KMS-11 (cell line): ENCODE data around the gene CENPVL1.
"Not testable (repeated sequence)": the region's sequence is repeated elsewhere in the genome, so short reads cannot be mapped to it uniquely, and the experiment has no call there.

Source experiments
- H2AFZ ChIP-seq: fragments of 200-600 bp; sonication (generic); 2 replicates; pipeline ENCODE4 v1.6.1; 2016; ENCODE audit warnings: antibody characterized with exemption, mixed run types, low read depth
- H3K27ac ChIP-seq: fragments of 200-600 bp; sonication (generic); 2 replicates; pipeline ENCODE4 v1.6.1; 2016; ENCODE audit warnings: mild to moderate bottlenecking, mixed run types
- H3K27me3 ChIP-seq: fragments of 200-600 bp; sonication (generic); 2 replicates; pipeline ENCODE4 v1.6.1; 2017; ENCODE audit warnings: mild to moderate bottlenecking, low read depth, mixed run types, moderate library complexity; ENCODE audit not compliant: insufficient read depth
- H3K36me3 ChIP-seq: fragments of 200-600 bp; sonication (generic); 2 replicates; pipeline ENCODE4 v1.6.1; 2017; ENCODE audit warnings: mild to moderate bottlenecking, mixed run types; ENCODE audit not compliant: insufficient read depth
- H3K4me1 ChIP-seq: fragments of 200-600 bp; sonication (generic); 2 replicates; pipeline ENCODE4 v1.6.1; 2016; ENCODE audit warnings: mild to moderate bottlenecking, low read depth, mixed run types; ENCODE audit not compliant: poor library complexity, severe bottlenecking
- H3K4me2 ChIP-seq: fragments of 200-600 bp; sonication (generic); 2 replicates; pipeline ENCODE4 v1.7.0; 2016; ENCODE audit warnings: mild to moderate bottlenecking, mixed run types
- H3K4me3 ChIP-seq: fragments of 200-600 bp; sonication (generic); IDR thresholded peaks from 2 replicates; pipeline ENCODE4 v1.6.1; 2017; ENCODE audit warnings: low read depth, low read length, mixed read lengths; ENCODE audit not compliant: insufficient read depth
- H3K79me2 ChIP-seq: fragments of 200-600 bp; sonication (generic); 2 replicates; pipeline ENCODE4 v1.6.1; 2016; ENCODE audit warnings: low read depth, mixed run types; ENCODE audit not compliant: insufficient read depth
- H3K9ac ChIP-seq: fragments of 200-600 bp; sonication (generic); 2 replicates; pipeline ENCODE4 v1.6.1; 2016; ENCODE audit warnings: mild to moderate bottlenecking, mixed run types
- H4K20me1 ChIP-seq: fragments of 200-600 bp; sonication (generic); 2 replicates; pipeline ENCODE4 v1.6.1; 2016; ENCODE audit warnings: mild to moderate bottlenecking, mixed run types; ENCODE audit not compliant: insufficient read depth
- TF ChIP-seq, protein P1 (sequence below): fragments of 200-600 bp; sonication (generic); conservative IDR thresholded peaks from 2 replicates; pipeline ENCODE4 v1.6.1; 2017; ENCODE audit warnings: low read depth, mild to moderate bottlenecking, antibody characterized with exemption, low read length, moderate library complexity, mixed read lengths

The CENPVL1 gene

DNA sequence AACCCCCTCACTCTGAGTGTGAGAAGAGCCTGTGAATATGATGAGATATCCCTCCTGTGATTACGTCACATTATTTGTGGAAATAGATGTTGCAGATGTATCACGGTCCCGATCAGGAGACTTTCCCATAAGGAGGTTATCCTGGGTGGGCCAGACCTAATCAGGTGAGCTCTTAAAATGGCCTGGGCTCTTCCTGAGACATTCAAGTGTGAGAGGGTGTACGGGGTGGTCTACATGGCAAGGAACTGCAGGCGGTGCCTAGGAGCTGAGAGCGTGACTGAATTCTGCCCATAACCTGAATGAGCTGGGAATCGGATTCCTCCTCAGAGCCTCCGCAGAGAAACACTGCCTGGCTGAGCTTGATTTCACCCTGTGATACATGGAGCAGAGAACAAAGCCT, 12.9 kb upstream of the CENPVL1 start:
- Histone ChIP-seq H3K4me3 (no peak overlapping the region), H3K4me1 (no peaks in the 10 kb centered on the region), H4K20me1 (no peaks in the 10 kb centered on the region), H3K4me2 (no peak overlapping the region), H3K9ac (no peak overlapping the region), H3K27me3 (no peaks in the 10 kb centered on the region), H2AFZ (no peak overlapping the region), H3K79me2 (no peaks in the 10 kb centered on the region), H3K27ac (no peak overlapping the region), H3K36me3 (no peaks in the 10 kb centered on the region)
- TF ChIP-seq, protein P1, sequence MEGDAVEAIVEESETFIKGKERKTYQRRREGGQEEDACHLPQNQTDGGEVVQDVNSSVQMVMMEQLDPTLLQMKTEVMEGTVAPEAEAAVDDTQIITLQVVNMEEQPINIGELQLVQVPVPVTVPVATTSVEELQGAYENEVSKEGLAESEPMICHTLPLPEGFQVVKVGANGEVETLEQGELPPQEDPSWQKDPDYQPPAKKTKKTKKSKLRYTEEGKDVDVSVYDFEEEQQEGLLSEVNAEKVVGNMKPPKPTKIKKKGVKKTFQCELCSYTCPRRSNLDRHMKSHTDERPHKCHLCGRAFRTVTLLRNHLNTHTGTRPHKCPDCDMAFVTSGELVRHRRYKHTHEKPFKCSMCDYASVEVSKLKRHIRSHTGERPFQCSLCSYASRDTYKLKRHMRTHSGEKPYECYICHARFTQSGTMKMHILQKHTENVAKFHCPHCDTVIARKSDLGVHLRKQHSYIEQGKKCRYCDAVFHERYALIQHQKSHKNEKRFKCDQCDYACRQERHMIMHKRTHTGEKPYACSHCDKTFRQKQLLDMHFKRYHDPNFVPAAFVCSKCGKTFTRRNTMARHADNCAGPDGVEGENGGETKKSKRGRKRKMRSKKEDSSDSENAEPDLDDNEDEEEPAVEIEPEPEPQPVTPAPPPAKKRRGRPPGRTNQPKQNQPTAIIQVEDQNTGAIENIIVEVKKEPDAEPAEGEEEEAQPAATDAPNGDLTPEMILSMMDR = no peak

DNA sequence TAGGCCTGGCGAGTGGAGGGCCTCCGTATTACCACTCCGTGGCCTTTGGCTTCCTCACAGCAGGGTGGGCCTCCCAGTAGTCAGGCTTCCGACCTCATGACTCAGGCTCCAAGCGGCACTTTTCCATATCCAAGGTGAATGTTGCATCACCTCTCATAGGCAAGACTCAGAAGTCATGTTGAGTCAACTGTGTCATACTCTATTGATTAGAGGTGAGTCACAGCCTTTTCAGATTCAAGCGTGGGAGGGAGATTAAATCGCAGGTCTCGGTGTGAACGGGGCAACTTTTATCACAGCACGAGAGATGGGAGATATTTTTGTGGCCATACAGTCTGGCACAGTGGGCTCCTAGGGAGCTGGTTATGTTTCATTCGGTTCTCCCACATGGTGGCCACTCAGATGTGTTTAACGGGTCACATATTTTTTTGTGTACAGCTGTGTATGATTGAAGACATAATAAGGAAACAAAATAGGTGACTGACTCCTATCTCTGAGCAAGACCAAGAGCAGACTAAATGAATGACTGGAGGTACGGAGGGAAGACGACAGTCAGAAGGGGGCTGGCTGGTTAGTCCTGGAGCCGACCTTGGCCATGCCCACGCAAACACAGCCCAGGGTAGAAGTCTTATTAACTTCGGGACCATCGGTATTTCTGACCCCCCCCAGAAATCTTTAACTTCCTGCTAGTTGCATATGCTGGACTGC, 2.8 kb downstream of the CENPVL1 start:
- H4K20me1 ChIP-seq, H3K27me3 ChIP-seq, H3K4me3 ChIP-seq, H3K27ac ChIP-seq, H3K36me3 ChIP-seq, H3K9ac ChIP-seq, H2AFZ ChIP-seq, H3K79me2 ChIP-seq, H3K4me1 ChIP-seq, H3K4me2 ChIP-seq: not testable (repeated sequence)

DNA sequence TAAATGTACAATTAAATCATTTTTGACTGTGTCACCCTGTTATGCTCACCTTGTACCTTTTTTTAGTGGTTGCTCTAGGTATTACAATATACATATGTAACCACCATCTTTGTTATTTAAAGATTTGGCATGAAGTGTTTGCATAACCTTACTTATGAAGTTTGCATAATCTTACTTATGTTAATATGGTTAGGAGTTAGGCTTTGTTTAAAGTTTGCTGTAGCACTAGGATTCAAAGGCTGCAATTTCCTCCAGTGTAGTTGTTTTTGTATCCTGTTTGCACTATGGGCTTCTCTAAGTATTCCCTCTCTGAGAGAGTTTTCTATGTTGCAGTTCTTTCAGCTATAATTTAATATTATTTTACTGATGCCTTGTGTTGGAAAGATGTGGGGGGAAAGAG, 17.9 kb downstream of the CENPVL1 start:
- no peak overlapping the region for H3K4me2 ChIP-seq
- no peaks in the 10 kb centered on the region for H4K20me1 ChIP-seq
- H3K4me1 ChIP-seq = no peaks in the 10 kb centered on the region
- H3K36me3 ChIP-seq = no peaks in the 10 kb centered on the region
- H3K79me2 ChIP-seq = no peaks in the 10 kb centered on the region
- no peak overlapping the region for H2AFZ ChIP-seq
- no peak overlapping the region for H3K9ac ChIP-seq
- H3K27ac ChIP-seq = no peak overlapping the region
- TF ChIP-seq, protein P1 = no peak
- H3K4me3 ChIP-seq = no peak overlapping the region
- no peaks in the 10 kb centered on the region for H3K27me3 ChIP-seq

DNA sequence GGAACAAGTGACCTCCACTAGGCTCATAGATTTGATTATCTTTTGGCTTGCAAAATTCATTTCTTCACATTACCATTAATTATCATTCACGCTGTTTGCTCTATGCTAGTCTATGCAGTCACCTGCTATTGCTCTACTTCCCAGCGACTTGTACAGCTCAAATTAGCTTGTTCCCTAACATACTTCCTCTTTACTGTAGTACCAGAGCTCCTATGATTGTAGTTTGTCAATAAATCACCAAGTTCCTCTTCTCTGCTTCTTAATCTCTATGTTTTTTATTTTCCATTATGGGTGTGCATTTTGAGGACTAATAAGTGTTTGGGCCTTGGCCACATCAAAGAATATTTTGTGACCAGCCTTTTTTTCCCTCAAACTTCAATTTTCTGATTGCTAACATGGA, 26.8 kb downstream of the CENPVL1 start:
- TF ChIP-seq, protein P1 = no peak
- Histone ChIP-seq H3K27me3 (no peaks in the 10 kb centered on the region), H2AFZ (no peak overlapping the region), H4K20me1 (no peaks in the 10 kb centered on the region), H3K27ac (no peak overlapping the region), H3K4me3 (no peak overlapping the region), H3K4me1 (no peaks in the 10 kb centered on the region), H3K4me2 (no peak overlapping the region), H3K36me3 (no peaks in the 10 kb centered on the region), H3K9ac (no peak overlapping the region), H3K79me2 (no peaks in the 10 kb centered on the region)

DNA sequence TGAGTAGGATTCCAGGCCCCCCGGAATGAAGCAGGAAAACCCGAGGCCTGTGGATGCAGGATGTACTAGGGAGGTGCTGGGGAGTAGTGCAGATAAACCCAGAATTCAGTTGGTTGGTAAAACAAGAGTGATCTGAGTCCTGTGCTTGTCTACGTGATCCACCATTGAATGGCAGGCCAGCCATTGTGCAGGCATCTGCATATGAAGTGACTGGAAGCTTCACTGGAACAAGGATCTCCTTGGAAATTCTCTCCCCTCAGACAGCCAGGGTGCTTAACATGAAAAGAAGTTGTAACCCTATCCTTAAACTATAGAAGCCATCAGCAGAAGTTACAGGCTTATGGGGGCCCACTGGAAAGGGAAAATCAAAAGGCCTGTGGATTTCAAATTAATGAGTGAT, 32.3 kb downstream of the CENPVL1 start:
- Histone ChIP-seq H3K9ac (no peak overlapping the region; the same call in 1 of the 2 replicates), H4K20me1 (no peaks in the 10 kb centered on the region), H3K36me3 (no peaks in the 10 kb centered on the region), H3K4me1 (peaks cover 25% of the 10 kb centered on the region), H3K79me2 (peaks cover 30% of the 10 kb centered on the region), H3K27me3 (no peaks in the 10 kb centered on the region), H3K27ac (peak overlapping the region; percentile 71; the same call in 1 of the 2 replicates), H2AFZ (peak overlapping the region; percentile 82), H3K4me3 (no peak overlapping the region), H3K4me2 (peak overlapping the region; percentile 62)
- TF ChIP-seq, protein P1 = no peak
